ENCODE data around the gene MTR.

Gene MTR

GRCh38 chr1:236785477-236785876, 9.6 kb upstream of the MTR start:
- no peak for FAIRE-seq

- no peak for FAIRE-seq
These were observed 8.6 kb upstream of the MTR start for GRCh38 chr1:236786453-236786852.

- no peak for FAIRE-seq
These were observed 482 bp upstream of the MTR start for GRCh38 chr1:236794585-236795034.

GRCh38 chr1:236795757-236796667, 920 bp downstream of the MTR start:
- FAIRE-seq = no peak

GRCh38 chr1:236799001-236799400, 3.9 kb downstream of the MTR start:
- FAIRE-seq = no peak

GRCh38 chr1:236800002-236800620, 5.0 kb downstream of the MTR start:
- FAIRE-seq = no peak

- FAIRE-seq = no peak
These were observed 5.5 kb downstream of the MTR start for GRCh38 chr1:236800623-236801022.

GRCh38 chr1:236802264-236802663, 7.2 kb downstream of the MTR start:
- FAIRE-seq = no peak

GRCh38 chr1:236806634-236807033, 11.5 kb downstream of the MTR start:
- FAIRE-seq = no peak

- FAIRE-seq = no peak
These were observed 12.9 kb downstream of the MTR start for GRCh38 chr1:236808005-236808404.

- FAIRE-seq = no peak
These were observed 13.6 kb downstream of the MTR start for GRCh38 chr1:236808564-236809130.

GRCh38 chr1:236809148-236809547, 14.1 kb downstream of the MTR start:
- no peak for FAIRE-seq

GRCh38 chr1:236810018-236810417, 14.9 kb downstream of the MTR start:
- no peak for FAIRE-seq

- FAIRE-seq = no peak
These were observed 17.4 kb downstream of the MTR start for GRCh38 chr1:236812334-236813030.

GRCh38 chr1:236815941-236816340, 20.8 kb downstream of the MTR start:
- FAIRE-seq = no peak

GRCh38 chr1:236819856-236820255, 24.8 kb downstream of the MTR start:
- no peak for FAIRE-seq

GRCh38 chr1:236821091-236821627, 26.1 kb downstream of the MTR start:
- no peak for FAIRE-seq

GRCh38 chr1:236823559-236823958, 28.5 kb downstream of the MTR start:
- no peak for FAIRE-seq

GRCh38 chr1:236829085-236829484, 34.0 kb downstream of the MTR start:
- FAIRE-seq = no peak

- no peak for FAIRE-seq
These were observed 35.0 kb downstream of the MTR start for GRCh38 chr1:236830116-236830515.

- FAIRE-seq = no peak
These were observed 35.5 kb downstream of the MTR start for GRCh38 chr1:236830560-236830959.

GRCh38 chr1:236833575-236833974, 38.5 kb downstream of the MTR start:
- no peak for FAIRE-seq

- no peak for FAIRE-seq
These were observed 39.8 kb downstream of the MTR start for GRCh38 chr1:236834876-236835275.
